Activated effector memory CD4-positive, alpha-beta T cell treated with Interleukin-2 at 50 U/mL for 16 hours (primary cell): Measurements from ENCODE around the gene BLTP3B.
"Not testable (repeated sequence)": the region's sequence is repeated elsewhere in the genome, so short reads cannot be mapped to it uniquely, and the experiment has no call there.

Source experiments
- DNase-seq: peaks from one replicate; pipeline ENCODE4 v3.0.0-alpha.2; 2020

The BLTP3B gene

GRCh38 chr12:100142851-100143559 lies at the start of gene BLTP3B:
Gene BLTP3B, minus strand, starts transcription at chr12:100142874. Its CDS starts 239 bp downstream, at chr12:100142635.
- DNase-seq: peak; percentile 92

GRCh38 chr12:100189636-100190394 lies 47.1 kb upstream of the BLTP3B start:
- no peak for DNase-seq

GRCh38 chr12:100188888-100189635 lies 46.4 kb upstream of the BLTP3B start:
- DNase-seq: not testable (repeated sequence)

GRCh38 chr12:100187857-100188519 lies 45.3 kb upstream of the BLTP3B start:
- no peak for DNase-seq

- DNase-seq: no peak
These were observed 44.4 kb upstream of the BLTP3B start for GRCh38 chr12:100187068-100187467.

- DNase-seq: no peak
These were observed 43.4 kb upstream of the BLTP3B start for GRCh38 chr12:100186071-100186470.

GRCh38 chr12:100185361-100185894 lies 42.8 kb upstream of the BLTP3B start:
- no peak for DNase-seq

GRCh38 chr12:100184549-100185145 lies 42.0 kb upstream of the BLTP3B start:
- DNase-seq: no peak

GRCh38 chr12:100179252-100179651 lies 36.6 kb upstream of the BLTP3B start:
- no peak for DNase-seq

GRCh38 chr12:100176493-100176892 lies 33.8 kb upstream of the BLTP3B start:
- not testable (repeated sequence) for DNase-seq

- DNase-seq: no peak
These were observed 31.8 kb upstream of the BLTP3B start for GRCh38 chr12:100174495-100174894.

- no peak for DNase-seq
These were observed 30.4 kb upstream of the BLTP3B start for GRCh38 chr12:100173111-100173510.

- DNase-seq: no peak
These were observed 28.6 kb upstream of the BLTP3B start for GRCh38 chr12:100171248-100171647.

GRCh38 chr12:100170313-100170858 lies 27.7 kb upstream of the BLTP3B start:
- DNase-seq: no peak

GRCh38 chr12:100169345-100169744 lies 26.7 kb upstream of the BLTP3B start:
- DNase-seq: no peak

GRCh38 chr12:100168562-100168961 lies 25.9 kb upstream of the BLTP3B start:
- no peak for DNase-seq

GRCh38 chr12:100166232-100166631 lies 23.6 kb upstream of the BLTP3B start:
- no peak for DNase-seq

- DNase-seq: no peak
These were observed 22.7 kb upstream of the BLTP3B start for GRCh38 chr12:100165356-100165755.

GRCh38 chr12:100164153-100164704 lies 21.6 kb upstream of the BLTP3B start:
- no peak for DNase-seq

- DNase-seq: peak; percentile 61
These were observed 20.9 kb upstream of the BLTP3B start for GRCh38 chr12:100163416-100164152.
